CD4-positive, alpha-beta T cell (primary cell): ENCODE measurements around the gene TRIM46. TPM values are rescaled to one million over a fixed set of nuclear protein-coding genes. Genes with fewer than 3 reads are reported as not detected.

Experiments
- ATAC-seq: fragments of 200-7000 bp; cut with Tn5 transposase; one replicate; pipeline ENCODE4 v1.10.0; 2022; ENCODE audit warnings: mild to moderate bottlenecking; ENCODE audit not compliant: poor library complexity
- CTCF ChIA-PET: fragments of 350-600 bp; sonication (Branson Sonifier 250); formaldehyde crosslinking; loops from one replicate; lab custom pipeline; 2021; ENCODE audit warnings: antibody characterized with exemption, inconsistent platforms; lab: Charles Lee
- POLR2A ChIA-PET: fragments of 350-600 bp; sonication (Branson Sonifier 250); formaldehyde crosslinking; loops from one replicate; lab custom pipeline; 2021; ENCODE audit warnings: antibody characterized with exemption, inconsistent platforms; lab: Charles Lee
- DNase-seq, 14 experiments: peaks; one replicate each; pipeline ENCODE4 v3.0.0-alpha.2; 2013 to 2020; ENCODE audit warnings: mixed read lengths in 2 of 14
- H3K27ac ChIP-seq, 2 donors: one replicate each; pipeline versions ENCODE4 v1.5.1 to v1.7.0; 2013; ENCODE audit warnings: low read length in 2 of 2, low read depth in 1 of 2, mild to moderate bottlenecking in 1 of 2
- H3K27me3 ChIP-seq, 2 experiments: 1 replicate in 1 of 2; 2 replicates in 1 of 2; pipeline versions ENCODE4 v1.6.1 to v1.7.0; 2013; ENCODE audit warnings: low read length in 2 of 2, control low read depth in 1 of 2, mild to moderate bottlenecking in 1 of 2, moderate library complexity in 1 of 2; ENCODE audit not compliant: insufficient read depth in 2 of 2, control insufficient read depth in 1 of 2
- H3K36me3 ChIP-seq: one replicate; pipeline ENCODE4 v1.6.1; 2013; ENCODE audit warnings: low read length, control low read depth; ENCODE audit not compliant: insufficient read depth
- H3K4me1 ChIP-seq: one replicate; pipeline ENCODE4 v1.6.1; 2013; ENCODE audit warnings: low read length, control low read depth; ENCODE audit not compliant: insufficient read depth
- H3K4me3 ChIP-seq: one replicate; pipeline ENCODE4 v1.5.1; 2013; ENCODE audit warnings: mild to moderate bottlenecking, low read length, moderate library complexity
- H3K9me3 ChIP-seq, 2 experiments: 1 replicate in 1 of 2; 2 replicates in 1 of 2; pipeline versions ENCODE4 v1.6.1 to v1.7.0; 2013; ENCODE audit warnings: low read length in 2 of 2, mild to moderate bottlenecking in 2 of 2, control low read depth in 1 of 2, moderate library complexity in 1 of 2; ENCODE audit not compliant: control insufficient read depth in 1 of 2, insufficient read depth in 1 of 2
- H3K27ac Mint-ChIP-seq: one replicate; pipeline ENCODE4 v1.8.0; 2020; ENCODE audit warnings: mixed read lengths
- H3K27me3 Mint-ChIP-seq: one replicate; pipeline ENCODE4 v1.8.0; 2021; ENCODE audit warnings: mixed read lengths
- H3K36me3 Mint-ChIP-seq: one replicate; pipeline ENCODE4 v1.8.0; 2021; ENCODE audit warnings: low read depth, mixed read lengths
- H3K4me1 Mint-ChIP-seq: one replicate; pipeline ENCODE4 v1.8.0; 2021; ENCODE audit warnings: low read depth, mixed read lengths
- H3K4me3 Mint-ChIP-seq: one replicate; pipeline ENCODE4 v1.8.0; 2020; ENCODE audit warnings: mild to moderate bottlenecking, mixed read lengths
- H3K9me3 Mint-ChIP-seq: one replicate; pipeline ENCODE4 v1.8.0; 2020; ENCODE audit warnings: mixed read lengths
- CTCF ChIP-seq: fragments of 200-600 bp; IDR thresholded peaks from one replicate; pipeline ENCODE4 v1.8.0; 2022; ENCODE audit warnings: antibody characterized with exemption, mild to moderate bottlenecking
- intact Hi-C, 2 experiments: fragments of 100-400 bp; cut with DNase I in 1 of 2; cut with micrococcal nuclease in 1 of 2; formaldehyde crosslinking; loops; one replicate each; pipeline versions ENCODE4 v1.15.1 to v1.9.0; 2023 to 2025; cut with DNase I, micrococcal nuclease
- total RNA-seq, 174 experiments: library from RNA in 2 of 174; stranded (reverse) in 2 of 174; gene quantifications; one replicate each; pipeline ENCODE4 v1.2.3 and lab custom pipeline; 2021 to 2026

The TRIM46 gene
- total RNA-seq, 2 experiments from 2014 or later = 2.9 to 3.0 TPM

DNA sequence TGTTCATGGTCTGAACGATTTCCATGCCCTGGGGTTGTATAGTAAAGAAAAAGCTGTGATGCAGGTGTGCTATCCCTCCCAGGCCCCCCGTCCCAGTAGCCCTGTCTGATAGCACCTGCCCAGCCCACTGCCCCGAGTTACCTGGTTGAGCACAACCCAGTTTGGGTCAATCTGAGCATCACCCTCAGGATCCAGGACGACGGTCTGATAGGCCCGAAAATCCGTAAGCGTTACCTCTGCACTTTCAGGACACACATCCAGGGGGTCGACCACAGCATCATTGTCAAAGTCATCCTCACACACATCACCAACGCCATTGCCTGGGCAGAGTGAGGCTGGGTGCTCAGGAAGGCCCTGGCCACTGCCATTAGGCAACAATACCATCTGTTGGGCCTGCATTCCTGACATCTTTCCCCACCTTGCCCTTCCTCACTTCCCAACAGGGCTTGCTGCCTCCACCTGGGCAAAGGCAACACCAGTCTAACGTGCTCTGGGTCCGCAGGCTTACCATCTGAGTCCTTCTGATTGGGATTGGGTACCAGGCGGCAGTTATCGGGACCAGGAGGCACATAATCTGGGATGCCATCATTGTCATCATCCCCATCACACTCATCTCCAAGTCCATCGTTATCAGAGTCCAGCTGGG is 24.4 kb downstream of the TRIM46 start:
- no peaks in the 10 kb centered on the region for H3K9me3 Mint-ChIP-seq
- intact Hi-C loops = no loop called here
- no peaks in the 10 kb centered on the region for H3K27me3 Mint-ChIP-seq
- H3K27ac Mint-ChIP-seq = no peak overlapping the region
- ChIA-PET CTCF (no interaction called here), POLR2A (no interaction called here)
- no peak overlapping the region for H3K27ac ChIP-seq
- DNase-seq (no peak), ATAC-seq (no peak)
- H3K36me3 ChIP-seq = no peaks in the 10 kb centered on the region
- no peak overlapping the region for H3K4me3 ChIP-seq
- TF ChIP-seq CTCF = no peak
- no peaks in the 10 kb centered on the region for H3K27me3 ChIP-seq
- H3K4me1 Mint-ChIP-seq = peaks cover 18% of the 10 kb centered on the region
- H3K4me1 ChIP-seq = peaks cover 26% of the 10 kb centered on the region
- H3K9me3 ChIP-seq = no peaks in the 10 kb centered on the region
- H3K36me3 Mint-ChIP-seq = peaks cover 5% of the 10 kb centered on the region
- H3K4me3 Mint-ChIP-seq = no peak overlapping the region

- peaks cover 5% of the 10 kb centered on the region for H3K36me3 Mint-ChIP-seq
- Histone ChIP-seq H3K36me3 (no peaks in the 10 kb centered on the region), H3K9me3 (no peaks in the 10 kb centered on the region), H3K4me3 (no peak overlapping the region), H3K27me3 (no peaks in the 10 kb centered on the region), H3K4me1 (peaks cover 21% of the 10 kb centered on the region), H3K27ac (no peak overlapping the region)
- H3K9me3 Mint-ChIP-seq = no peaks in the 10 kb centered on the region
- CTCF ChIA-PET = no interaction called here
- intact Hi-C loops = no loop called here
- H3K4me1 Mint-ChIP-seq = peaks cover 13% of the 10 kb centered on the region
- H3K27me3 Mint-ChIP-seq = no peaks in the 10 kb centered on the region
- no peak overlapping the region for H3K4me3 Mint-ChIP-seq
- ATAC-seq (no peak), DNase-seq (no peak)
- H3K27ac Mint-ChIP-seq = no peak overlapping the region
- POLR2A ChIA-PET = interaction anchor here (0.6 kb wide), 1 partner anchor 491 kb away, joined by 3 read pairs; no protein-coding TSS in a partner anchor
- no peak for TF ChIP-seq CTCF
Observed at GRCh38 chr1:155198547-155198906, 24.9 kb downstream of the TRIM46 start.

DNA sequence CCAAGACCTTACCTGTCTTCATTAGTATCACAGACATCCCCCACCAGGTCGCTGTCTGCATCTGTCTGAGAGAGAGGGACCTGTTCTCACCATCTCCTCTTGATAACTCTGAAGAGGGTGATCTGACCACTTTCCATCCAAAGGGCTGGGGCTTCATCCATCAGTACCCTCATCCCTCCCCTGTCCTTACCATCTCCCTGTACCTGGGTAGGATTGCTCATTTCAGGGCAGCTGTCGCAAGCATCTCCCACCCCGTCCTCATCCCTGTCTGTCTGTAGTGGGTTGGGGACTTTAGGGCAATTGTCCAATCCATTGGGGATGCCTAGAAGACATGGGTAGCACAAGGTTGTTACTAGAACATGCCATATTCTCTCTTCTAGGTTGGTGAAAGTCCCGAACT is 26.1 kb downstream of the TRIM46 start:
- no peak for TF ChIP-seq CTCF
- no peak overlapping the region for H3K27ac ChIP-seq
- no peaks in the 10 kb centered on the region for H3K9me3 ChIP-seq
- H3K4me3 ChIP-seq = no peak overlapping the region
- Mint-ChIP-seq H3K27me3 (no peaks in the 10 kb centered on the region), H3K4me3 (no peak overlapping the region), H3K4me1 (peaks cover under 1% of the 10 kb centered on the region), H3K27ac (no peak overlapping the region), H3K9me3 (no peaks in the 10 kb centered on the region), H3K36me3 (no peaks in the 10 kb centered on the region)
- peaks cover 9% of the 10 kb centered on the region for H3K4me1 ChIP-seq
- ChIA-PET POLR2A (no interaction called here), CTCF (no interaction called here)
- no peaks in the 10 kb centered on the region for H3K36me3 ChIP-seq
- no peak for ATAC-seq
- intact Hi-C loops = no loop called here
- no peak for DNase-seq
- no peaks in the 10 kb centered on the region for H3K27me3 ChIP-seq
